Heart right ventricle (tissue), 16 donors: ENCODE results near the gene RGPD8. TPM values are rescaled to one million over a fixed set of nuclear protein-coding genes. Genes with fewer than 3 reads are reported as not detected.

Experiments used
- ATAC-seq, 8 donors: fragments of 200-7000 bp; cut with Tn5 transposase; one replicate each; pipeline ENCODE4 v1.9.1; 2020; ENCODE audit warnings: mild to moderate bottlenecking in 8 of 8, moderate library complexity in 8 of 8, moderate number of reproducible peaks in 1 of 8
- DNase-seq, 2 donors: peaks; one replicate each; pipeline ENCODE4 v3.0.0-alpha.2; 2020
- H3K27ac ChIP-seq, 10 donors: fragments of 200-600 bp; sonication (generic) in 2 of 10; one replicate each; pipeline versions ENCODE4 v1.5.0 to v1.8.0; 2020 to 2022; ENCODE audit warnings: mild to moderate bottlenecking in 3 of 10
- H3K27me3 ChIP-seq, 7 donors: fragments of 200-600 bp; one replicate each; pipeline ENCODE4 v1.8.0; 2021 to 2022; ENCODE audit warnings: mild to moderate bottlenecking in 2 of 7
- H3K36me3 ChIP-seq, 9 donors: fragments of 200-600 bp; sonication (generic) in 1 of 9; one replicate each; pipeline versions ENCODE4 v1.5.0 to v1.8.0; 2020 to 2022; ENCODE audit warnings: mild to moderate bottlenecking in 2 of 9
- H3K4me1 ChIP-seq, 9 donors: fragments of 200-600 bp; sonication (generic) in 1 of 9; one replicate each; pipeline versions ENCODE4 v1.5.0 to v1.8.0; 2020 to 2022; ENCODE audit warnings: mild to moderate bottlenecking in 4 of 9
- H3K4me3 ChIP-seq, 10 donors: fragments of 200-600 bp; sonication (generic) in 2 of 10; one replicate each; pipeline versions ENCODE4 v1.5.0 to v1.8.0; 2020 to 2022; ENCODE audit warnings: mild to moderate bottlenecking in 7 of 10, moderate library complexity in 2 of 10
- H3K9me3 ChIP-seq, 11 donors: fragments of 200-600 bp in 10 of 11; sonication (generic) in 2 of 11; one replicate each; pipeline versions ENCODE4 v1.5.0 to v1.8.0; 2013 to 2022; ENCODE audit warnings: mild to moderate bottlenecking in 2 of 11, control low read depth in 1 of 11, moderate library complexity in 1 of 11
- CTCF ChIP-seq, 9 donors: fragments of 200-600 bp; sonication (generic) in 2 of 9; IDR thresholded peaks; one replicate each; pipeline versions ENCODE4 v1.5.0 to v1.8.0; 2021 to 2022; ENCODE audit warnings: antibody characterized with exemption in 9 of 9, mild to moderate bottlenecking in 5 of 9, moderate library complexity in 1 of 9
- WGBS, 2 donors: extraction: QIAGEN DNeasy Blood & Tissue Kit; methylation state at CpG; one replicate each; pipeline ENCODE4 v1.1.7; 2013; ENCODE audit warnings: inconsistent platforms in 1 of 2; 5-methylcytosine and 5-hydroxymethylcytosine counted together
- intact Hi-C, 10 donors: fragments of 100-400 bp; cut with DNase I; formaldehyde crosslinking; loops; one replicate each; pipeline versions ENCODE4 v1.11.1 to v1.14.2; 2022
- polyA plus RNA-seq, 2 donors: library from polyadenylated mRNA; stranded (reverse); fragments of 200-250 nt; gene quantifications; one replicate each; pipeline ENCODE4 v1.2.3, GENCODE V29; 2013
- total RNA-seq, 10 donors: library from RNA; stranded (reverse); fragmentation: NEBNext Ultra II Directional in 3 of 10; extraction: Animal tissue kit (Norgen Biotek cat#: 25700) in 3 of 10; gene quantifications; one replicate each; pipeline versions ENCODE4 v1.2.1 to v1.2.4, GENCODE V29; 2021 to 2023
- donor health status: Arrhythmogenic right ventricular cardiomyopathy.
- donor health status: ischemic (EF 13 %, LVEDD 7.1; RV severe dilation, severe dysfunction).
- donor health status: healthy with polysubstance abuse.
- donor health status: DM: no; HTN: yes; CAD: no.
- donor health status: DM: no; HTN: no; CAD: no.
- donor health status: ischemic (EF 25% LVEDD 6.9; RV normal size, moderate dysfunction).
- donor health status: ischemic (EF 25% LVEDD 5.7; RV mildly dilated, moderate dysfunction).
- donor health status: healthy.
- donor health status: DM: yes; HTN: yes; CAD: no.
- donor health status: Ischemic cardiomyopathy.
- donor health status: ischemic (EF 35%, LVEDD 5.7; RV mildly dilated, moderate dysfunction).
- donor health status: nonischemic (EF 11% LVEDD 7.7; RV severe dilation, severe dysfunction).
- donor health status: DM: yes; HTN: yes; CAD: no.
- donor health status: PGD.
- donor health status: ischemic (EF 29% LVEDD 5.4; RV normal size, mild dysfunction).
- donor health status: nonischemic (EF 23%, LVEDD 6.1; RV moderate dilation, normal function).

Gene RGPD8
- total and polyA plus RNA-seq, 12 donors: 0.84 to 9.1 (median 7.1) TPM

- no peaks in the 10 kb centered on the region for H3K27me3 ChIP-seq
- no peaks in the 10 kb centered on the region for H3K36me3 ChIP-seq
- H3K4me1 ChIP-seq: no peaks in the 10 kb centered on the region
- no peaks in the 10 kb centered on the region for H3K9me3 ChIP-seq
- no peak for TF ChIP-seq CTCF (IDR thresholded peaks at IDR 0.05)
- H3K27ac ChIP-seq: no peak overlapping the region
- intact Hi-C loops: no loop called here
- WGBS, 2 donors: 74 to 84% methylated on average over 6 of the region's 6 CpGs
- ATAC-seq (no peak), DNase-seq (no peak)
- H3K4me3 ChIP-seq: no peak overlapping the region
Observed at GRCh38 chr2:112474844-112475486, 41.5 kb upstream of the RGPD8 start.

GRCh38 chr2:112472547-112473263 lies 39.3 kb upstream of the RGPD8 start:
- no peak for TF ChIP-seq CTCF (IDR thresholded peaks at IDR 0.05)
- DNase-seq (no peak), ATAC-seq (no peak)
- intact Hi-C loops: no loop called here
- no peaks in the 10 kb centered on the region for H3K4me1 ChIP-seq
- H3K36me3 ChIP-seq: no peaks in the 10 kb centered on the region
- H3K4me3 ChIP-seq: no peak overlapping the region
- H3K27me3 ChIP-seq: no peaks in the 10 kb centered on the region
- WGBS, 2 donors: 90% methylated on average over 6 of the region's 6 CpGs
- no peak overlapping the region for H3K27ac ChIP-seq
- H3K9me3 ChIP-seq: peaks cover 0 to 10% (median 0%) of the 10 kb centered on the region in 11 donors

- peak in 1 of 9 donors; percentile 7 for TF ChIP-seq CTCF (IDR thresholded peaks at IDR 0.05)
- H3K9me3 ChIP-seq: peaks cover 0 to 10% (median 0%) of the 10 kb centered on the region in 11 donors
- peaks cover 0 to 14% (median 0%) of the 10 kb centered on the region in 7 donors for H3K27me3 ChIP-seq
- DNase-seq: no peak
- intact Hi-C loops: no loop called here
- no peaks in the 10 kb centered on the region for H3K4me1 ChIP-seq
- no peaks in the 10 kb centered on the region for H3K36me3 ChIP-seq
- no peak for ATAC-seq
- WGBS, 2 donors: 65 to 69% methylated on average over 3 of the region's 3 CpGs
- H3K4me3 ChIP-seq: no peak overlapping the region
- H3K27ac ChIP-seq: no peak overlapping the region
Observed at GRCh38 chr2:112465382-112465781, 31.9 kb upstream of the RGPD8 start.

- H3K27me3 ChIP-seq: peaks cover 0 to 14% (median 0%) of the 10 kb centered on the region in 7 donors
- peaks cover 0 to 3% (median 0%) of the 10 kb centered on the region in 11 donors for H3K9me3 ChIP-seq
- H3K36me3 ChIP-seq: no peaks in the 10 kb centered on the region
- 90 to 94% methylated on average over 1 of the region's 1 CpG for WGBS, 2 donors
- H3K27ac ChIP-seq: no peak overlapping the region
- no peak overlapping the region for H3K4me3 ChIP-seq
- intact Hi-C loops: no loop called here
- DNase-seq: no peak
- ATAC-seq: no peak
- TF ChIP-seq CTCF (IDR thresholded peaks at IDR 0.05): no peak
- H3K4me1 ChIP-seq: no peaks in the 10 kb centered on the region
Observed at GRCh38 chr2:112463256-112463655, 29.8 kb upstream of the RGPD8 start.
